ENCODE measurements around the gene IGFL4.

Gene IGFL4

DNA sequence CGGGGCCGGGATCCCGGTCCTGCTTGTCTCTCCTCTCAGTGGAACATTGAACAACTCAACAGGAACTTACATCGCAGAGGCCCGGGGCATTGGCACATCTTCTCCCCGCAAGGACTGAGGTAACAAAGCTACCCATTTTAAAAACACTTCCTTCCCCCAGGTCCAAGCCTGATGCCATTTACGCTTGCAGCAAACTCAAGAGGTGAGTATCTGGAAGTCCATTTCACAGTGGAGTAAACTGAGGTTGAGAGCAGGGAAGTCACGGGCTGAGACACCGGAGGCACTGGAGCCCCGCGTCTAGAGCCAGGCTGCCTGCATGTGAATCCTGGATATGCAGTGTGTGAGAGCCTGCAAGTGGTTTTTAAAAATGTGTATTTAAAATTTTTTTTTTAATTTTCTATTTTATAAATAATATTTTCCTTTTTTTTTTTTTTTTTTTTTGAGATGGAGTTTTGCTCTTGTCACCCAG, 17.5 kb downstream of the IGFL4 start:
- TF ChIP-seq, protein P1, sequence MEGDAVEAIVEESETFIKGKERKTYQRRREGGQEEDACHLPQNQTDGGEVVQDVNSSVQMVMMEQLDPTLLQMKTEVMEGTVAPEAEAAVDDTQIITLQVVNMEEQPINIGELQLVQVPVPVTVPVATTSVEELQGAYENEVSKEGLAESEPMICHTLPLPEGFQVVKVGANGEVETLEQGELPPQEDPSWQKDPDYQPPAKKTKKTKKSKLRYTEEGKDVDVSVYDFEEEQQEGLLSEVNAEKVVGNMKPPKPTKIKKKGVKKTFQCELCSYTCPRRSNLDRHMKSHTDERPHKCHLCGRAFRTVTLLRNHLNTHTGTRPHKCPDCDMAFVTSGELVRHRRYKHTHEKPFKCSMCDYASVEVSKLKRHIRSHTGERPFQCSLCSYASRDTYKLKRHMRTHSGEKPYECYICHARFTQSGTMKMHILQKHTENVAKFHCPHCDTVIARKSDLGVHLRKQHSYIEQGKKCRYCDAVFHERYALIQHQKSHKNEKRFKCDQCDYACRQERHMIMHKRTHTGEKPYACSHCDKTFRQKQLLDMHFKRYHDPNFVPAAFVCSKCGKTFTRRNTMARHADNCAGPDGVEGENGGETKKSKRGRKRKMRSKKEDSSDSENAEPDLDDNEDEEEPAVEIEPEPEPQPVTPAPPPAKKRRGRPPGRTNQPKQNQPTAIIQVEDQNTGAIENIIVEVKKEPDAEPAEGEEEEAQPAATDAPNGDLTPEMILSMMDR (IDR thresholded peaks at IDR 0.05) = no peak
- Histone ChIP-seq H3K27me3 (no peaks in the 10 kb centered on the region), H3K4me3 (ENCODE audit: low read depth in 1 of 2, low read length in 1 of 2) (peak overlapping the region; percentile 88 to 96), H3K4me1 (ENCODE audit: control insufficient read depth in 1 of 2, insufficient read depth in 1 of 2, low read depth in 1 of 2, low read length in 1 of 2) (peaks cover 99 to 100% of the 10 kb centered on the region in 2 experiments), H3K27ac (peak overlapping the region; percentile 92), H3K9me3 (no peaks in the 10 kb centered on the region), H3K36me3 (peaks cover 29% of the 10 kb centered on the region)

DNA sequence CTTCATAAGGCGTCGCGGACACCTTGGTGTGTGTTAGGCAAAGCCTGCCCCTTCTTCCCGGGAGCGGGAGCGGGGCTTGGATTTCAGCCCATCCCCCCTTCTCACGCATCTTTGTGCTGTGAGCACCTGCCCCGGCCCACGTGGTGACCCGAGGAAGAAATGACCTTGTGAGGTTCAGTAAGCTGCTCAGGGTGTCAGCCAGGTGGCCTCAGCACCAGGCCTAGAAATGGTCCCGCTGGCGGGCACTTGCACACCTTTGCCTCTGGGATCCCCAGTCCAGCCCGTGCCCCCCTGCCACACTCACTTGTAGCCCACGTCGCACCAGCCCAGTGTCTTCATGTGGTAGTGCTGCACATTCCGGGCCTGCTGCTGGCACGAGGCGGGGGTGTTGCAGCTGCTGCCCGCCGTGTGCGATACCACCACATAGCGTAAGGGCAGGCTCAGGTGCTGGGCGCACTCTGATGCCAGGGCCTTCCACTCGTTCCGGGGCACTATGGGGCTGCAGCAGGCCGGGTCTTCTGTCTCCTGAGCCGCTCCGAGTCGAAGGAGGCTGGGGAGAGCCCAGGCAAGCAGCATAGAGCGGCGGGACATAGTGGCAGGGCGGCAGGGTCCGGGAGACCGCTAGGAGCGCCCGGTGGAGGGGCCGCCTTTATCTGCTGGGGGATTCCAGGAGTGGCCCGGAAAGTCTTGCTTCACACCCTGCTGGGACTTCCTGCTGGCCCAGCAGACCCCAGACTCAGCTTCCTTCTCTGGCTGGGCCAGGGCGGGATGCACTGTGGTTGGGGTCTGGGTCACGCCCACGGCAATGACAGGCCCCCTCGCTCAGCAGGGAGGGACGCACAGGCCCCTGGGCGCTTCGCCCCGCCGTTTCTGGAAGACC, 18.1 kb downstream of the IGFL4 start, which contains the start of gene PGLYRP1:
Gene PGLYRP1, minus strand, starts transcription at position 623 of the 880 bp plus-strand sequence. Its CDS starts 32 bp downstream, at position 591.
- H3K4me1 ChIP-seq (ENCODE audit: control insufficient read depth in 1 of 2, insufficient read depth in 1 of 2, low read depth in 1 of 2, low read length in 1 of 2) = peaks cover 99 to 100% of the 10 kb centered on the region in 2 experiments
- TF ChIP-seq, protein P1 (IDR thresholded peaks at IDR 0.05) = no peak
- H3K27ac ChIP-seq = peak within 1 kb of the TSS; percentile 92
- H3K9me3 ChIP-seq = no peaks in the 10 kb centered on the region
- H3K36me3 ChIP-seq = peaks cover 35% of the 10 kb centered on the region
- H3K4me3 ChIP-seq (ENCODE audit: low read depth in 1 of 2, low read length in 1 of 2) = peak within 1 kb of the TSS; percentile 88 to 96
- H3K27me3 ChIP-seq = no peaks in the 10 kb centered on the region

DNA sequence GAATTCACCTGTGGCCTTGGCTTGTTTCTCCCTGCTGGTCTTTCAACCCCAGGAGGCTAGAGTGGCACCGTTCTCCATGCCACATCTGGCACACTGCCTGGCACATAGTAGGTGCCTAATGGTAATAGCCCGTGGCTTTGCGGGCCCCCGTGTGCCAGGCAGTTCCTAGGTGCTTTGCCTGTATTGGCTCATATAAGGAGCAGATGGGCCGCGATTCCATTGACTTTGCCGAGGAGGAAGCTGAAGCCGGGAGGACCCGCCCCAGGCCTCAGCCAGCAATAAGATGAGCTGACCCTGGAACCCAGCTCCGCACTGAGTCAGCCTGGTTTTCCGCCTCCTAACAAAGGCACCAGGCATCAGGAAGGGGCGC, 18.8 kb downstream of the IGFL4 start:
- H3K4me1 ChIP-seq (ENCODE audit: control insufficient read depth in 1 of 2, insufficient read depth in 1 of 2, low read depth in 1 of 2, low read length in 1 of 2) = peaks cover 99 to 100% of the 10 kb centered on the region in 2 experiments
- H3K4me3 ChIP-seq (ENCODE audit: low read depth in 1 of 2, low read length in 1 of 2) = peak overlapping the region; percentile 88 to 96
- TF ChIP-seq, protein P1 (IDR thresholded peaks at IDR 0.05) = no peak
- no peaks in the 10 kb centered on the region for H3K27me3 ChIP-seq
- peaks cover 35% of the 10 kb centered on the region for H3K36me3 ChIP-seq
- H3K9me3 ChIP-seq = no peaks in the 10 kb centered on the region
- peak overlapping the region; percentile 92 for H3K27ac ChIP-seq

DNA sequence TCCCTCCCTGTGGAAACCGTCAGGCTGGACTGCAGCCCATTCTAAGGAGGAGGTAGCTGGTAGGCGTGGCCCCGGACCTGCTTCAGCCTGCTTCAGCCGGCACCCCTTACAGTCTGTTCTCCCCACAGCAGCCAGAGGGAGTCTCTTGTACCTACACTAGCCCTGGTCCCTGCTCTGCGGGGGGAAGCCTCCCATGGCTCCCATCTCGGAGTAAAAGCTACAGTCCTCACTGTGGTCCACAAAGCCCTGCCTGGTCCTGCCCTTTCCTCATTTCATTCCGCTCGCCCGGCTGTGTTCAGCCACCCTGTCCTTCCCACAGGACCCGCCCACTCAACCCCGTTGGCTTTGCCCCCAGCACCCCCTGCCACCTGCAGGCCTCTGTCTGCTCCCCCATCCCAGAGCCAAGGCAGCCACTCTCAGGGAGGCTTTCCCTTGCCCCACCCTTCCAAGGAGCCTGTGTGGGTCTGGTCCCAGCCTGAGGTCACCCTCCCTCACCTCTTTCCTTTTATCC, 19.2 kb downstream of the IGFL4 start:
- H3K4me3 ChIP-seq (ENCODE audit: low read depth in 1 of 2, low read length in 1 of 2) = peak overlapping the region; percentile 88 to 96
- TF ChIP-seq, protein P1 (IDR thresholded peaks at IDR 0.05) = no peak
- peaks cover 98 to 99% of the 10 kb centered on the region in 2 experiments for H3K4me1 ChIP-seq (ENCODE audit: control insufficient read depth in 1 of 2, insufficient read depth in 1 of 2, low read depth in 1 of 2, low read length in 1 of 2)
- no peaks in the 10 kb centered on the region for H3K9me3 ChIP-seq
- peak overlapping the region; percentile 92 for H3K27ac ChIP-seq
- no peaks in the 10 kb centered on the region for H3K27me3 ChIP-seq
- peaks cover 35% of the 10 kb centered on the region for H3K36me3 ChIP-seq

DNA sequence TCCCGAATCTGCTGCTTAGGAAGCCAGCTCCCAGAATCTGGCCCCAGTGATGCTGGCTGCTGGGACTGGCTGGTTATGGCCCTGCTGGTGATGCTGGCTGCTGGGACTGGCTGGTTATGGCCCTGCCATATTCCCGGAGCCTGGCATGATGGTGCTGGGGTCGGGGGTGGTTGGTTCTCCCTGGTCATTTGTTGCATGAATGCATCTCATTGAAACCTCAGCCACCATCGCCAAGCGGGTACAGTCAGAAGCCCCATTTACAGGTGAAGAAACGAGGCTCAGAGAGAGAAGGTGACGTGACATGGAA, 20.0 kb downstream of the IGFL4 start:
- H3K4me1 ChIP-seq (ENCODE audit: control insufficient read depth in 1 of 2, insufficient read depth in 1 of 2, low read depth in 1 of 2, low read length in 1 of 2) = peaks cover 96% of the 10 kb centered on the region in 2 experiments
- peak overlapping the region; percentile 88 to 96 for H3K4me3 ChIP-seq (ENCODE audit: low read depth in 1 of 2, low read length in 1 of 2)
- peaks cover 35% of the 10 kb centered on the region for H3K36me3 ChIP-seq
- H3K9me3 ChIP-seq = no peaks in the 10 kb centered on the region
- H3K27me3 ChIP-seq = no peaks in the 10 kb centered on the region
- peak overlapping the region; percentile 92 for H3K27ac ChIP-seq
- TF ChIP-seq, protein P1 (IDR thresholded peaks at IDR 0.05) = no peak

Measured in neutrophil (primary cell).